ENCODE measurements around the gene MAPKAP1.

The MAPKAP1 gene

GRCh38 chr9:125515281-125515680 lies 191.7 kb downstream of the MAPKAP1 start:
- DNase-seq (ENCODE audit: low read depth in 3 of 3, low spot score in 1 of 3) = no peak

GRCh38 chr9:125514468-125514867 lies 192.5 kb downstream of the MAPKAP1 start:
- no peak for DNase-seq (ENCODE audit: low read depth in 3 of 3, low spot score in 1 of 3)

GRCh38 chr9:125513668-125514413 lies 193.2 kb downstream of the MAPKAP1 start:
- DNase-seq (ENCODE audit: low read depth in 3 of 3, low spot score in 1 of 3) = no peak

- DNase-seq (ENCODE audit: low read depth in 3 of 3, low spot score in 1 of 3) = no peak
Measured at GRCh38 chr9:125513303-125513667, 193.7 kb downstream of the MAPKAP1 start.

GRCh38 chr9:125511789-125512660 lies 195.0 kb downstream of the MAPKAP1 start:
- no peak for DNase-seq (ENCODE audit: low read depth in 3 of 3, low spot score in 1 of 3)

- no peak for DNase-seq (ENCODE audit: low read depth in 3 of 3, low spot score in 1 of 3)
Measured at GRCh38 chr9:125510980-125511379, 196.0 kb downstream of the MAPKAP1 start.

- DNase-seq (ENCODE audit: low read depth in 3 of 3, low spot score in 1 of 3) = no peak
Measured at GRCh38 chr9:125509476-125509875, 197.5 kb downstream of the MAPKAP1 start.

GRCh38 chr9:125508249-125508648 lies 198.8 kb downstream of the MAPKAP1 start:
- no peak for DNase-seq (ENCODE audit: low read depth in 3 of 3, low spot score in 1 of 3)

GRCh38 chr9:125507226-125507625 lies 199.8 kb downstream of the MAPKAP1 start:
- DNase-seq (ENCODE audit: low read depth in 3 of 3, low spot score in 1 of 3) = no peak

- DNase-seq (ENCODE audit: low read depth in 3 of 3, low spot score in 1 of 3) = no peak
Measured at GRCh38 chr9:125505988-125506438, 201.0 kb downstream of the MAPKAP1 start.

- DNase-seq (ENCODE audit: low read depth in 3 of 3, low spot score in 1 of 3) = no peak
Measured at GRCh38 chr9:125504616-125505015, 202.4 kb downstream of the MAPKAP1 start.

GRCh38 chr9:125497906-125498305 lies 209.1 kb downstream of the MAPKAP1 start:
- no peak for DNase-seq (ENCODE audit: low read depth in 3 of 3, low spot score in 1 of 3)

GRCh38 chr9:125497478-125497877 lies 209.5 kb downstream of the MAPKAP1 start:
- DNase-seq (ENCODE audit: low read depth in 3 of 3, low spot score in 1 of 3) = no peak

GRCh38 chr9:125496313-125496834 lies 210.6 kb downstream of the MAPKAP1 start:
- no peak for DNase-seq (ENCODE audit: low read depth in 3 of 3, low spot score in 1 of 3)

- DNase-seq (ENCODE audit: low read depth in 3 of 3, low spot score in 1 of 3) = no peak
Measured at GRCh38 chr9:125495172-125496119, 211.6 kb downstream of the MAPKAP1 start.

GRCh38 chr9:125494653-125494915 lies 212.4 kb downstream of the MAPKAP1 start:
- no peak for DNase-seq (ENCODE audit: low read depth in 3 of 3, low spot score in 1 of 3)

GRCh38 chr9:125493881-125494652 lies 212.9 kb downstream of the MAPKAP1 start:
- DNase-seq (ENCODE audit: low read depth in 3 of 3, low spot score in 1 of 3) = no peak

GRCh38 chr9:125493384-125493783 lies 213.6 kb downstream of the MAPKAP1 start:
- DNase-seq (ENCODE audit: low read depth in 3 of 3, low spot score in 1 of 3) = no peak

- DNase-seq (ENCODE audit: low read depth in 3 of 3, low spot score in 1 of 3) = no peak
Measured at GRCh38 chr9:125492719-125493118, 214.3 kb downstream of the MAPKAP1 start.

- DNase-seq (ENCODE audit: low read depth in 3 of 3, low spot score in 1 of 3) = no peak
Measured at GRCh38 chr9:125487842-125488241, 219.2 kb downstream of the MAPKAP1 start.
